ENCODE data around the gene TXLNB.

- no peak for TF ChIP-seq CTCF (IDR thresholded peaks at IDR 0.05)
- no peak for TF ChIP-seq POLR2A (IDR thresholded peaks at IDR 0.05)
- no peak for TF ChIP-seq POLR2AphosphoS5 (IDR thresholded peaks at IDR 0.05; ENCODE audit: insufficient read depth in 1 of 2, low read depth in 1 of 2)
Observed at GRCh38 chr6:139316622-139317317, 25.0 kb upstream of the TXLNB start.
